HepG2 (cell line): ENCODE results near the gene RNGTT. TPM values are rescaled to one million over a fixed set of nuclear protein-coding genes. Genes with fewer than 3 reads are reported as not detected.
A peak's percentile ranks its signal among the peaks of the same experiment; 100 is the strongest.

Experiments used
- ARNT ChIP-seq: fragments of 450-650 bp; IDR thresholded peaks from 2 replicates; pipeline ENCODE4 v1.6.1; 2017
- CBX1 ChIP-seq: IDR thresholded peaks from one replicate; pipeline ENCODE4 v1.6.1; 2016; ENCODE audit warnings: antibody characterized with exemption, low read depth
- GZF1 ChIP-seq: sonication (generic); formaldehyde crosslinking; IDR thresholded peaks from 2 replicates; pipeline ENCODE4 v1.5.1; 2020; ENCODE audit warnings: mild to moderate bottlenecking, missing genetic modification reagents
- HCFC1 ChIP-seq: fragments of 150-350 bp; IDR thresholded peaks from 2 replicates; pipeline ENCODE4 v1.6.1; 2014; ENCODE audit warnings: low read depth, low read length
- NFIC ChIP-seq: IDR thresholded peaks from 2 replicates; pipeline ENCODE4 v1.6.1; 2012; ENCODE audit warnings: mild to moderate bottlenecking, low read length, inconsistent platforms
- TARDBP ChIP-seq: sonication (generic); formaldehyde crosslinking; IDR thresholded peaks from 2 replicates; pipeline ENCODE4 v1.8.0; 2022; ENCODE audit warnings: mild to moderate bottlenecking, missing genetic modification reagents
- ZMYM4 ChIP-seq: sonication (generic); formaldehyde crosslinking; IDR thresholded peaks from 2 replicates; pipeline ENCODE4 v1.8.1; 2023; ENCODE audit warnings: mild to moderate bottlenecking, missing genetic modification reagents
- ZNF225 ChIP-seq: sonication (generic); formaldehyde crosslinking; IDR thresholded peaks from 2 replicates; pipeline ENCODE4 v1.4.0; 2020; ENCODE audit warnings: mild to moderate bottlenecking, missing genetic modification reagents
- ZNF282 ChIP-seq: fragments of 450-650 bp; IDR thresholded peaks from 2 replicates; pipeline ENCODE4 v1.6.1; 2018; ENCODE audit not compliant: partially characterized antibody
- ZNF318 ChIP-seq: sonication (generic); formaldehyde crosslinking; IDR thresholded peaks from 2 replicates; pipeline ENCODE4 v1.4.0; 2020; ENCODE audit warnings: mild to moderate bottlenecking, missing genetic modification reagents
- ZNF331 ChIP-seq: sonication (generic); formaldehyde crosslinking; IDR thresholded peaks from 2 replicates; pipeline ENCODE4 v1.4.0; 2020; ENCODE audit warnings: missing genetic modification reagents
- ZNF674 ChIP-seq: sonication (generic); formaldehyde crosslinking; IDR thresholded peaks from 2 replicates; pipeline ENCODE4 v1.5.0; 2020; ENCODE audit warnings: low read depth, mild to moderate bottlenecking, missing genetic modification reagents
- ZNF891 ChIP-seq: sonication (generic); formaldehyde crosslinking; IDR thresholded peaks from 2 replicates; pipeline ENCODE4 v1.5.0; 2020; ENCODE audit warnings: mild to moderate bottlenecking, missing genetic modification reagents
- polyA plus RNA-seq, 8 experiments: library from polyadenylated mRNA; depleted of rRNA in 3 of 8; stranded (reverse) in 7 of 8; unstranded in 1 of 8; fragments of >200 nt; fragmentation: Illumina TruSeq in 4 of 8; extraction: Trizol in 4 of 8; gene quantifications; 2 replicates each; pipeline versions ENCODE4 v1.2.1 to v1.2.3, GENCODE V29; 2011 to 2016; ENCODE audit warnings: low read depth in 4 of 8, missing spikeins in 1 of 8, mixed read lengths in 1 of 8; ENCODE audit not compliant: insufficient read depth in 1 of 8
- total RNA-seq, 5 experiments: library from RNA; depleted of rRNA; stranded (reverse); fragments of >200 nt; fragmentation: Illumina TruSeq; extraction: Trizol; gene quantifications; 2 replicates each; pipeline ENCODE4 v1.2.3, GENCODE V29; 2016; ENCODE audit warnings: low read depth in 1 of 5

The RNGTT gene
- total and polyA plus RNA-seq, 2 of the 13 experiments (the other 11 are each of a cell fraction or from before 2014, with no cell fraction given) = 6.0 to 22.6 TPM

GRCh38 chr6:88963139-88964090 is at the start of gene RNGTT (continued):
- TF ChIP-seq ZNF318 (CRISPR knock-in tag) (no peak), HCFC1 (peak; percentile 59; the same call in 1 of the 2 replicates), ARNT (no peak), CBX1 (no peak), ZNF225 (no peak), ZNF891 (CRISPR knock-in tag) (no peak; the same call in 1 of the 2 replicates), ZNF674 (no peak), ZMYM4 (CRISPR knock-in tag) (peak; percentile 91), TARDBP (CRISPR knock-in tag) (peak; percentile 69; the same call in 1 of the 2 replicates), ZNF282 (no peak), GZF1 (no peak), ZNF331 (peak; percentile 57), NFIC (no peak)
- TF ChIP-seq, all 625 proteins: peak for 237
